HepG2 (cell line): ENCODE measurements around the gene SIX3.

ENCODE experiments used
- CBX2 ChIP-seq, 2 experiments: fragments of 200-600 bp in 1 of 2; sonication (generic); formaldehyde crosslinking in 1 of 2; IDR thresholded peaks; 2 replicates each; pipeline versions ENCODE4 v1.7.0 to v1.8.1; 2018 to 2022; ENCODE audit warnings: low read depth in 2 of 2, low read length in 1 of 2, mild to moderate bottlenecking in 1 of 2, missing genetic modification reagents in 1 of 2
- CREB1 ChIP-seq, 2 experiments: fragments of 450-650 bp in 1 of 2; IDR thresholded peaks; 2 replicates each; pipeline ENCODE4 v1.6.1; 2016 to 2017; ENCODE audit warnings: control low read depth in 1 of 2, mild to moderate bottlenecking in 1 of 2, missing compliant biosample characterization in 1 of 2, missing genetic modification characterization in 1 of 2
- MYNN ChIP-seq: sonication (generic); formaldehyde crosslinking; IDR thresholded peaks from 2 replicates; pipeline ENCODE4 v1.4.0; 2020; ENCODE audit warnings: mild to moderate bottlenecking, low read depth, missing genetic modification reagents
- POLR2AphosphoS2 ChIP-seq: IDR thresholded peaks from 2 replicates; pipeline ENCODE4 v1.6.1; 2011; ENCODE audit warnings: low read depth, low read length, improper control_type of control experiment
- POLR2AphosphoS5 ChIP-seq: IDR thresholded peaks from 2 replicates; pipeline ENCODE4 v1.6.1; 2012; ENCODE audit warnings: low read depth, low read length
- RAD21 ChIP-seq: fragments of 450-650 bp; formaldehyde crosslinking; IDR thresholded peaks from 2 replicates; pipeline ENCODE4 v1.5.0; 2020; ENCODE audit warnings: mild to moderate bottlenecking
- TP53 ChIP-seq: sonication (generic); formaldehyde crosslinking; conservative IDR thresholded peaks from 2 replicates; pipeline ENCODE4 v1.4.0; 2020; ENCODE audit warnings: missing genetic modification reagents
- ZFP36 ChIP-seq: fragments of 150-350 bp; IDR thresholded peaks from 2 replicates; pipeline ENCODE4 v1.6.1; 2018; ENCODE audit warnings: borderline replicate concordance, low read length, low read depth; ENCODE audit not compliant: partially characterized antibody
- ZNF274 ChIP-seq: sonication (generic); formaldehyde crosslinking; IDR thresholded peaks from 2 replicates; pipeline ENCODE4 v1.5.1; 2020; ENCODE audit warnings: mild to moderate bottlenecking, missing genetic modification reagents
- ZNF512B ChIP-seq: sonication (generic); formaldehyde crosslinking; IDR thresholded peaks from 2 replicates; pipeline ENCODE4 v1.5.1; 2020; ENCODE audit warnings: missing genetic modification reagents, mild to moderate bottlenecking, borderline replicate concordance
- ZNF598 ChIP-seq: sonication (generic); formaldehyde crosslinking; IDR thresholded peaks from 2 replicates; pipeline ENCODE4 v1.5.1; 2020; ENCODE audit warnings: mild to moderate bottlenecking, missing genetic modification reagents, borderline replicate concordance
- ZNF792 ChIP-seq: IDR thresholded peaks from 2 replicates; pipeline ENCODE4 v1.6.1; 2016
- TF ChIP-seq, protein P1 (sequence below): sonication (generic); formaldehyde crosslinking; IDR thresholded peaks from 2 replicates; pipeline ENCODE4 v1.5.0; 2020; ENCODE audit warnings: mild to moderate bottlenecking, missing genetic modification reagents, moderate library complexity
- TF ChIP-seq, protein P2 (sequence below): sonication (generic); formaldehyde crosslinking; conservative IDR thresholded peaks from 2 replicates; pipeline ENCODE4 v1.4.0; 2020; ENCODE audit warnings: missing genetic modification reagents

DNA sequence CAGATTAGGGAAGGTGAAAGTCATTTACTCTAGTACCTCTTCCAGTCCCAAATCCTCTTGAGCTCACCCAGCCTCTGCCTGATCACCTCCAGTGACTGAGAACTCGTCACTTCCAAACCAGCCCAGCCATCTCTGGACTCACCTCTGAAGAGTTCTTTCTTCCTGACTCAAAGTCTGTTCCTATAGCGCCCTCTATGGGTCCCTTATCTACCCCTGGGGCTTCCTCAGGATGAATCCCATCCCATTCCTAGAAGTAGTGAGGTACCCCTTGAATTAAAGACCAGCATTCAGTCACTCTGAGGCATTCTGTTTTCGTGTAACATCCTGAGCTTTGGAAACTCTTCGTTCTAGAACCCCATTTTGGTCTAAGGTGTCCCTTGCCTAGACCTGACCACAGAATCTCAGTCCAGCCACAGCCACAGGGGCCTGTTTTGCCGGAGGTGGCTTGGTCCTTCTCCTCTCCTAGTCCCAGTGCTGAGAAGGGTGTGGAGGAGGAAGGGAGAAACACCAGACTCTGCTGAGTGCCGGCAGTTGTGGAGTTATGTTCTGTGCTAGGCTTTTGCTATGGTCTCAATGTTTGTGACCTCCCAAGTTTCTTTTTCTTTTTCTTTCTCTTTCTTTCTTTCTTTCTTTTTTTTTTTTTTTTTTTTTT lies 32.7 kb downstream of the SIX3 start:
- TF ChIP-seq POLR2AphosphoS5 (no peak), ZFP36 (no peak), CREB1 (IDR thresholded peaks at IDR 0.05) (no peak), CREB1 (CRISPR knock-in tag; IDR thresholded peaks at IDR 0.05) (no peak), RAD21 (no peak), CBX2 (IDR thresholded peaks at IDR 0.05; ENCODE audit: low read depth, low read length) (no peak), CBX2 (CRISPR knock-in tag; IDR thresholded peaks at IDR 0.05; ENCODE audit: low read depth) (no peak), ZNF274 (CRISPR knock-in tag) (no peak), MYNN (CRISPR knock-in tag) (no peak), POLR2AphosphoS2 (no peak), TP53 (CRISPR knock-in tag) (no peak), ZNF512B (CRISPR knock-in tag) (no peak), ZNF792 (CRISPR knock-in tag) (no peak), ZNF598 (no peak)
- TF ChIP-seq, protein P1, sequence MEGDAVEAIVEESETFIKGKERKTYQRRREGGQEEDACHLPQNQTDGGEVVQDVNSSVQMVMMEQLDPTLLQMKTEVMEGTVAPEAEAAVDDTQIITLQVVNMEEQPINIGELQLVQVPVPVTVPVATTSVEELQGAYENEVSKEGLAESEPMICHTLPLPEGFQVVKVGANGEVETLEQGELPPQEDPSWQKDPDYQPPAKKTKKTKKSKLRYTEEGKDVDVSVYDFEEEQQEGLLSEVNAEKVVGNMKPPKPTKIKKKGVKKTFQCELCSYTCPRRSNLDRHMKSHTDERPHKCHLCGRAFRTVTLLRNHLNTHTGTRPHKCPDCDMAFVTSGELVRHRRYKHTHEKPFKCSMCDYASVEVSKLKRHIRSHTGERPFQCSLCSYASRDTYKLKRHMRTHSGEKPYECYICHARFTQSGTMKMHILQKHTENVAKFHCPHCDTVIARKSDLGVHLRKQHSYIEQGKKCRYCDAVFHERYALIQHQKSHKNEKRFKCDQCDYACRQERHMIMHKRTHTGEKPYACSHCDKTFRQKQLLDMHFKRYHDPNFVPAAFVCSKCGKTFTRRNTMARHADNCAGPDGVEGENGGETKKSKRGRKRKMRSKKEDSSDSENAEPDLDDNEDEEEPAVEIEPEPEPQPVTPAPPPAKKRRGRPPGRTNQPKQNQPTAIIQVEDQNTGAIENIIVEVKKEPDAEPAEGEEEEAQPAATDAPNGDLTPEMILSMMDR (CRISPR knock-in tag), result peak; percentile 54
- TF ChIP-seq, protein P2, sequence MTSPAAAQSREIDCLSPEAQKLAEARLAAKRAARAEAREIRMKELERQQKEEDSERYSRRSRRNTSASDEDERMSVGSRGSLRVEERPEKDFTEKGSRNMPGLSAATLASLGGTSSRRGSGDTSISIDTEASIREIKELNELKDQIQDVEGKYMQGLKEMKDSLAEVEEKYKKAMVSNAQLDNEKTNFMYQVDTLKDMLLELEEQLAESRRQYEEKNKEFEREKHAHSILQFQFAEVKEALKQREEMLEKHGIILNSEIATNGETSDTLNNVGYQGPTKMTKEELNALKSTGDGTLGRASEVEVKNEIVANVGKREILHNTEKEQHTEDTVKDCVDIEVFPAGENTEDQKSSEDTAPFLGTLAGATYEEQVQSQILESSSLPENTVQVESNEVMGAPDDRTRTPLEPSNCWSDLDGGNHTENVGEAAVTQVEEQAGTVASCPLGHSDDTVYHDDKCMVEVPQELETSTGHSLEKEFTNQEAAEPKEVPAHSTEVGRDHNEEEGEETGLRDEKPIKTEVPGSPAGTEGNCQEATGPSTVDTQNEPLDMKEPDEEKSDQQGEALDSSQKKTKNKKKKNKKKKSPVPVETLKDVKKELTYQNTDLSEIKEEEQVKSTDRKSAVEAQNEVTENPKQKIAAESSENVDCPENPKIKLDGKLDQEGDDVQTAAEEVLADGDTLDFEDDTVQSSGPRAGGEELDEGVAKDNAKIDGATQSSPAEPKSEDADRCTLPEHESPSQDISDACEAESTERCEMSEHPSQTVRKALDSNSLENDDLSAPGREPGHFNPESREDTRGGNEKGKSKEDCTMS (CRISPR knock-in tag), result no peak
